HepG2 (cell line): Measurements from ENCODE around the gene LYRM7. TPM values are rescaled to one million over a fixed set of nuclear protein-coding genes. Genes with fewer than 3 reads are reported as not detected.

Experiments used
- ATF7 ChIP-seq, 2 experiments: fragments of 450-650 bp in 1 of 2; sonication (generic) in 1 of 2; formaldehyde crosslinking in 1 of 2; IDR thresholded peaks; 2 replicates each; pipeline versions ENCODE4 v1.4.0 to v1.6.1; 2016 to 2020; ENCODE audit warnings: antibody characterized with exemption in 1 of 2, mild to moderate bottlenecking in 1 of 2, missing genetic modification reagents in 1 of 2
- ATRX ChIP-seq: sonication (generic); formaldehyde crosslinking; IDR thresholded peaks from 2 replicates; pipeline ENCODE4 v1.4.0; 2020; ENCODE audit warnings: missing genetic modification reagents, borderline replicate concordance
- CHCHD3 ChIP-seq: sonication (generic); formaldehyde crosslinking; IDR thresholded peaks from 2 replicates; pipeline ENCODE4 v1.8.0; 2022; ENCODE audit warnings: mild to moderate bottlenecking, missing genetic modification reagents, moderate library complexity
- DNMT1 ChIP-seq: sonication (generic); formaldehyde crosslinking; IDR thresholded peaks from 2 replicates; pipeline ENCODE4 v1.5.1; 2020; ENCODE audit warnings: mild to moderate bottlenecking, missing genetic modification reagents
- FOXJ3 ChIP-seq: sonication (generic); formaldehyde crosslinking; IDR thresholded peaks from 2 replicates; pipeline ENCODE4 v1.4.0; 2020; ENCODE audit warnings: missing genetic modification reagents, mild to moderate bottlenecking, borderline replicate concordance
- HNF4A ChIP-seq: sonication (generic); formaldehyde crosslinking; IDR thresholded peaks from 2 replicates; pipeline ENCODE4 v1.4.0; 2020; ENCODE audit warnings: missing genetic modification reagents
- HNRNPLL ChIP-seq: fragments of 200-400 bp; formaldehyde crosslinking; IDR thresholded peaks from 2 replicates; pipeline ENCODE4 v1.6.1; 2017; ENCODE audit warnings: mild to moderate bottlenecking, low read depth, low read length; ENCODE audit not compliant: poor library complexity, severe bottlenecking
- SP4 ChIP-seq: sonication (generic); formaldehyde crosslinking; IDR thresholded peaks from 2 replicates; pipeline ENCODE4 v1.8.1; 2023; ENCODE audit warnings: mild to moderate bottlenecking, missing genetic modification reagents
- TRIM24 ChIP-seq: sonication (generic); formaldehyde crosslinking; IDR thresholded peaks from 2 replicates; pipeline ENCODE4 v1.8.0; 2022; ENCODE audit warnings: mild to moderate bottlenecking, missing genetic modification reagents
- ZIK1 ChIP-seq: sonication (generic); formaldehyde crosslinking; IDR thresholded peaks from 2 replicates; pipeline ENCODE4 v1.5.0; 2020; ENCODE audit warnings: mild to moderate bottlenecking, low read depth, missing genetic modification reagents, borderline replicate concordance
- ZNF333 ChIP-seq: sonication (generic); formaldehyde crosslinking; IDR thresholded peaks from 2 replicates; pipeline ENCODE4 v1.4.0; 2020; ENCODE audit warnings: mild to moderate bottlenecking, missing genetic modification reagents, borderline replicate concordance
- ZNF615 ChIP-seq: sonication (generic); formaldehyde crosslinking; IDR thresholded peaks from 2 replicates; pipeline ENCODE4 v1.5.0; 2020; ENCODE audit warnings: mild to moderate bottlenecking, missing genetic modification reagents, borderline replicate concordance
- ZNF775 ChIP-seq: sonication (generic); formaldehyde crosslinking; IDR thresholded peaks from 2 replicates; pipeline ENCODE4 v1.4.0; 2020; ENCODE audit warnings: missing genetic modification reagents, mild to moderate bottlenecking, moderate library complexity, borderline replicate concordance
- polyA plus RNA-seq, 8 experiments: library from polyadenylated mRNA; depleted of rRNA in 3 of 8; stranded (reverse) in 7 of 8; unstranded in 1 of 8; fragments of >200 nt; fragmentation: Illumina TruSeq in 4 of 8; extraction: Trizol in 4 of 8; gene quantifications; 2 replicates each; pipeline versions ENCODE4 v1.2.1 to v1.2.3, GENCODE V29; 2011 to 2016; ENCODE audit warnings: low read depth in 4 of 8, missing spikeins in 1 of 8, mixed read lengths in 1 of 8; ENCODE audit not compliant: insufficient read depth in 1 of 8
- total RNA-seq, 5 experiments: library from RNA; depleted of rRNA; stranded (reverse); fragments of >200 nt; fragmentation: Illumina TruSeq; extraction: Trizol; gene quantifications; 2 replicates each; pipeline ENCODE4 v1.2.3, GENCODE V29; 2016; ENCODE audit warnings: low read depth in 1 of 5
- TF ChIP-seq, protein P1 (sequence below): sonication (generic); formaldehyde crosslinking; IDR thresholded peaks from 2 replicates; pipeline ENCODE4 v1.5.0; 2020; ENCODE audit warnings: mild to moderate bottlenecking, missing genetic modification reagents, borderline replicate concordance
- TF ChIP-seq, protein P2 (sequence below), 2 experiments: sonication (generic) in 1 of 2; formaldehyde crosslinking in 1 of 2; IDR thresholded peaks; 2 replicates each; pipeline versions ENCODE4 v1.4.0 to v1.6.1; 2016 to 2020; ENCODE audit warnings: borderline replicate concordance in 1 of 2, low read depth in 1 of 2, mild to moderate bottlenecking in 1 of 2, missing genetic modification reagents in 1 of 2
- TF ChIP-seq, protein P3 (sequence below): sonication (generic); formaldehyde crosslinking; IDR thresholded peaks from 2 replicates; pipeline ENCODE4 v1.8.1; 2023; ENCODE audit warnings: missing genetic modification reagents, mild to moderate bottlenecking, borderline replicate concordance
- TF ChIP-seq, protein P4 (sequence below): sonication (generic); formaldehyde crosslinking; IDR thresholded peaks from 2 replicates; pipeline ENCODE4 v1.4.0; 2020; ENCODE audit warnings: missing genetic modification reagents, mild to moderate bottlenecking, borderline replicate concordance

Gene LYRM7
- total and polyA plus RNA-seq, 2 of the 13 experiments (the other 11 are each of a cell fraction or from before 2014, with no cell fraction given), result 3.0 to 5.5 TPM

DNA sequence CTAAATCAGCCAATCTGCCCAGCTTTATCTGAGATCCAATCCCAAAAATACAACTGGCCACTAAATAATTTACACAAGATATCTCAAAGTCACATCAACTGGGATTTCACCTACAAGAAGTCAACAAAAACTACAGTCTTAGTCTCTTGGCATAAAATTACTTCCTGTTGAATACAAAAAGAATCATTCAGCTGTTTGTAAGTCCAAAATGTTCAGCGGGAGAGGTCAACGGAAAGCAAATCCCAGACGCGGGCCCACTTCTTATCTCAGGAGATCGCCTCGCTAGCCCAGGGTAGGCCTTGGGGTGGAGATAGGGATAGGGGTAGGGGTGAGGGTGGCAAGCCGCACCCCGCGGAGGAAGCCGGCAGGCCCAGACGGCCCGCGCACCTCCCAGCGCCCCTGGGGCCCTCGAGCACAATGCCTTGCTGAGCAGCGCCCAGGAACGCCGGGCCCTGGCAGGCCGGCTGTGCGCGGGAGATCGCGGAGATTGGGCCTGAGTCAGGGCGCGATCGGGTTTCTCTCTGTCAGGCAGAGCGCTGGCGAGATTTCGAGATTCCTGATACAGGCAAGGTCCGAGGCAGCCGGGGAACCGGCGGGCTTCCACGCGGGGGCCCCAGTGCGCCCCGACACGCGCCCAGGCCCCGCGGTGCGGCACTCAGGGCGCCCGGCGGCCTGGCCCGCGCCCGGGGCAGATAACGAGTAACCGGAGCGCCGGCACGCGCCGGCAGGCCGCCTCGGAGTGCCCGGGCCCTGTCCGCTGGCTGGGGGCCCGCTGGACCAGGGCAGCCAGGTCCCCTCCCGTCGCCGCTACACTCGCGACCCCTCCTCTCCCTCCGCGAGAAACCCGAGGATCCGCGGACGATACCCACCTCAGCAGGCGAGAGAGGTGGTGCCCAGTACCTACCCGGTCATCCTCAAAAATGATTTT, 6.3 kb upstream of the LYRM7 start (continued):
- TF ChIP-seq CHCHD3 (CRISPR knock-in tag), result no peak
- TF ChIP-seq, protein P1, sequence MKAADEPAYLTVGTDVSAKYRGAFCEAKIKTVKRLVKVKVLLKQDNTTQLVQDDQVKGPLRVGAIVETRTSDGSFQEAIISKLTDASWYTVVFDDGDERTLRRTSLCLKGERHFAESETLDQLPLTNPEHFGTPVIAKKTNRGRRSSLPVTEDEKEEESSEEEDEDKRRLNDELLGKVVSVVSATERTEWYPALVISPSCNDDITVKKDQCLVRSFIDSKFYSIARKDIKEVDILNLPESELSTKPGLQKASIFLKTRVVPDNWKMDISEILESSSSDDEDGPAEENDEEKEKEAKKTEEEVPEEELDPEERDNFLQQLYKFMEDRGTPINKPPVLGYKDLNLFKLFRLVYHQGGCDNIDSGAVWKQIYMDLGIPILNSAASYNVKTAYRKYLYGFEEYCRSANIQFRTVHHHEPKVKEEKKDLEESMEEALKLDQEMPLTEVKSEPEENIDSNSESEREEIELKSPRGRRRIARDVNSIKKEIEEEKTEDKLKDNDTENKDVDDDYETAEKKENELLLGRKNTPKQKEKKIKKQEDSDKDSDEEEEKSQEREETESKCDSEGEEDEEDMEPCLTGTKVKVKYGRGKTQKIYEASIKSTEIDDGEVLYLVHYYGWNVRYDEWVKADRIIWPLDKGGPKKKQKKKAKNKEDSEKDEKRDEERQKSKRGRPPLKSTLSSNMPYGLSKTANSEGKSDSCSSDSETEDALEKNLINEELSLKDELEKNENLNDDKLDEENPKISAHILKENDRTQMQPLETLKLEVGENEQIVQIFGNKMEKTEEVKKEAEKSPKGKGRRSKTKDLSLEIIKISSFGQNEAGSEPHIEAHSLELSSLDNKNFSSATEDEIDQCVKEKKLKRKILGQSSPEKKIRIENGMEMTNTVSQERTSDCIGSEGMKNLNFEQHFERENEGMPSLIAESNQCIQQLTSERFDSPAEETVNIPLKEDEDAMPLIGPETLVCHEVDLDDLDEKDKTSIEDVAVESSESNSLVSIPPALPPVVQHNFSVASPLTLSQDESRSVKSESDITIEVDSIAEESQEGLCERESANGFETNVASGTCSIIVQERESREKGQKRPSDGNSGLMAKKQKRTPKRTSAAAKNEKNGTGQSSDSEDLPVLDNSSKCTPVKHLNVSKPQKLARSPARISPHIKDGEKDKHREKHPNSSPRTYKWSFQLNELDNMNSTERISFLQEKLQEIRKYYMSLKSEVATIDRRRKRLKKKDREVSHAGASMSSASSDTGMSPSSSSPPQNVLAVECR (CRISPR knock-in tag), result no peak
- no peak for TF ChIP-seq TRIM24 (CRISPR knock-in tag)
- TF ChIP-seq, protein P2, sequence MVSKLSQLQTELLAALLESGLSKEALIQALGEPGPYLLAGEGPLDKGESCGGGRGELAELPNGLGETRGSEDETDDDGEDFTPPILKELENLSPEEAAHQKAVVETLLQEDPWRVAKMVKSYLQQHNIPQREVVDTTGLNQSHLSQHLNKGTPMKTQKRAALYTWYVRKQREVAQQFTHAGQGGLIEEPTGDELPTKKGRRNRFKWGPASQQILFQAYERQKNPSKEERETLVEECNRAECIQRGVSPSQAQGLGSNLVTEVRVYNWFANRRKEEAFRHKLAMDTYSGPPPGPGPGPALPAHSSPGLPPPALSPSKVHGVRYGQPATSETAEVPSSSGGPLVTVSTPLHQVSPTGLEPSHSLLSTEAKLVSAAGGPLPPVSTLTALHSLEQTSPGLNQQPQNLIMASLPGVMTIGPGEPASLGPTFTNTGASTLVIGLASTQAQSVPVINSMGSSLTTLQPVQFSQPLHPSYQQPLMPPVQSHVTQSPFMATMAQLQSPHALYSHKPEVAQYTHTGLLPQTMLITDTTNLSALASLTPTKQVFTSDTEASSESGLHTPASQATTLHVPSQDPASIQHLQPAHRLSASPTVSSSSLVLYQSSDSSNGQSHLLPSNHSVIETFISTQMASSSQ (IDR thresholded peaks at IDR 0.05; ENCODE audit: low read depth), result no peak
- TF ChIP-seq, protein P2 (CRISPR knock-in tag; IDR thresholded peaks at IDR 0.05; ENCODE audit: borderline replicate concordance), result no peak
- TF ChIP-seq, protein P3, sequence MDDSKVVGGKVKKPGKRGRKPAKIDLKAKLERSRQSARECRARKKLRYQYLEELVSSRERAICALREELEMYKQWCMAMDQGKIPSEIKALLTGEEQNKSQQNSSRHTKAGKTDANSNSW, result 0 out of 2 replicates have a peak, but pooled peaks have one; percentile 50
- no peak for TF ChIP-seq ZNF615 (CRISPR knock-in tag)
- TF ChIP-seq ZNF775 (CRISPR knock-in tag), result no peak
- TF ChIP-seq HNRNPLL, result no peak
- TF ChIP-seq ATRX (CRISPR knock-in tag), result no peak
- no peak for TF ChIP-seq FOXJ3 (CRISPR knock-in tag)
- TF ChIP-seq, protein P4, sequence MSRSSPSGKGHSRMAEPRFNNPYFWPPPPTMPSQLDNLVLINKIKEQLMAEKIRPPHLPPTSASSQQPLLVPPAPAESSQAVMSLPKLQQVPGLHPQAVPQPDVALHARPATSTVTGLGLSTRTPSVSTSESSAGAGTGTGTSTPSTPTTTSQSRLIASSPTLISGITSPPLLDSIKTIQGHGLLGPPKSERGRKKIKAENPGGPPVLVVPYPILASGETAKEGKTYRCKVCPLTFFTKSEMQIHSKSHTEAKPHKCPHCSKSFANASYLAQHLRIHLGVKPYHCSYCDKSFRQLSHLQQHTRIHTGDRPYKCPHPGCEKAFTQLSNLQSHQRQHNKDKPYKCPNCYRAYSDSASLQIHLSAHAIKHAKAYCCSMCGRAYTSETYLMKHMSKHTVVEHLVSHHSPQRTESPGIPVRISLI (CRISPR knock-in tag), result no peak
- peak; percentile 43 for TF ChIP-seq SP4 (CRISPR knock-in tag)
- TF ChIP-seq ZIK1 (CRISPR knock-in tag), result no peak
- TF ChIP-seq DNMT1 (CRISPR knock-in tag), result no peak
- TF ChIP-seq ZNF333 (CRISPR knock-in tag), result no peak
- TF ChIP-seq ATF7 (IDR thresholded peaks at IDR 0.05), result no peak
- TF ChIP-seq ATF7 (CRISPR knock-in tag; IDR thresholded peaks at IDR 0.05), result no peak
- TF ChIP-seq HNF4A, result peak; percentile 26; the same call in 1 of the 2 replicates
